ENCODE data around the gene PRODH2.

Gene PRODH2

GRCh38 chr19:35793381-35794165 is 19.1 kb downstream of the PRODH2 start:
- Histone ChIP-seq H3K4me1 (ENCODE audit: insufficient read depth, low read length) (no peaks in the 10 kb centered on the region), H3K9ac (ENCODE audit: low read depth, low read length) (no peak overlapping the region), H3K9me3 (ENCODE audit: control insufficient read depth, insufficient read depth, low read length) (no peaks in the 10 kb centered on the region), H3K36me3 (ENCODE audit: insufficient read depth, low read length) (no peaks in the 10 kb centered on the region)

GRCh38 chr19:35792888-35793287 is 19.8 kb downstream of the PRODH2 start:
- Histone ChIP-seq H3K9me3 (ENCODE audit: control insufficient read depth, insufficient read depth, low read length) (no peaks in the 10 kb centered on the region), H3K9ac (ENCODE audit: low read depth, low read length) (no peak overlapping the region), H3K36me3 (ENCODE audit: insufficient read depth, low read length) (no peaks in the 10 kb centered on the region), H3K4me1 (ENCODE audit: insufficient read depth, low read length) (no peaks in the 10 kb centered on the region)

GRCh38 chr19:35792312-35792711 is 20.3 kb downstream of the PRODH2 start:
- H3K9ac ChIP-seq (ENCODE audit: low read depth, low read length): no peak overlapping the region
- no peaks in the 10 kb centered on the region for H3K9me3 ChIP-seq (ENCODE audit: control insufficient read depth, insufficient read depth, low read length)
- no peaks in the 10 kb centered on the region for H3K36me3 ChIP-seq (ENCODE audit: insufficient read depth, low read length)
- H3K4me1 ChIP-seq (ENCODE audit: insufficient read depth, low read length): no peaks in the 10 kb centered on the region

- Histone ChIP-seq H3K36me3 (ENCODE audit: insufficient read depth, low read length) (no peaks in the 10 kb centered on the region), H3K4me1 (ENCODE audit: insufficient read depth, low read length) (no peaks in the 10 kb centered on the region), H3K9ac (ENCODE audit: low read depth, low read length) (no peak overlapping the region), H3K9me3 (ENCODE audit: control insufficient read depth, insufficient read depth, low read length) (no peaks in the 10 kb centered on the region)
These were observed 20.8 kb downstream of the PRODH2 start for GRCh38 chr19:35791814-35792279.

GRCh38 chr19:35790981-35791813 is 21.4 kb downstream of the PRODH2 start:
- no peaks in the 10 kb centered on the region for H3K4me1 ChIP-seq (ENCODE audit: insufficient read depth, low read length)
- H3K9ac ChIP-seq (ENCODE audit: low read depth, low read length): no peak overlapping the region
- no peaks in the 10 kb centered on the region for H3K36me3 ChIP-seq (ENCODE audit: insufficient read depth, low read length)
- H3K9me3 ChIP-seq (ENCODE audit: control insufficient read depth, insufficient read depth, low read length): no peaks in the 10 kb centered on the region

- Histone ChIP-seq H3K9me3 (ENCODE audit: control insufficient read depth, insufficient read depth, low read length) (no peaks in the 10 kb centered on the region), H3K9ac (ENCODE audit: low read depth, low read length) (no peak overlapping the region), H3K36me3 (ENCODE audit: insufficient read depth, low read length) (no peaks in the 10 kb centered on the region), H3K4me1 (ENCODE audit: insufficient read depth, low read length) (no peaks in the 10 kb centered on the region)
These were observed 22.4 kb downstream of the PRODH2 start for GRCh38 chr19:35789978-35790944.

GRCh38 chr19:35789195-35789977 is 23.3 kb downstream of the PRODH2 start:
- no peaks in the 10 kb centered on the region for H3K4me1 ChIP-seq (ENCODE audit: insufficient read depth, low read length)
- H3K36me3 ChIP-seq (ENCODE audit: insufficient read depth, low read length): no peaks in the 10 kb centered on the region
- H3K9ac ChIP-seq (ENCODE audit: low read depth, low read length): no peak overlapping the region
- no peaks in the 10 kb centered on the region for H3K9me3 ChIP-seq (ENCODE audit: control insufficient read depth, insufficient read depth, low read length)

GRCh38 chr19:35788205-35788960 is 24.3 kb downstream of the PRODH2 start:
- Histone ChIP-seq H3K36me3 (ENCODE audit: insufficient read depth, low read length) (no peaks in the 10 kb centered on the region), H3K9ac (ENCODE audit: low read depth, low read length) (no peak overlapping the region), H3K9me3 (ENCODE audit: control insufficient read depth, insufficient read depth, low read length) (no peaks in the 10 kb centered on the region), H3K4me1 (ENCODE audit: insufficient read depth, low read length) (0 out of 2 replicates have a peak, but pooled peaks cover under 1% of the 10 kb centered on the region)

GRCh38 chr19:35787227-35787799 is 25.3 kb downstream of the PRODH2 start:
- Histone ChIP-seq H3K9me3 (ENCODE audit: control insufficient read depth, insufficient read depth, low read length) (no peaks in the 10 kb centered on the region), H3K36me3 (ENCODE audit: insufficient read depth, low read length) (no peaks in the 10 kb centered on the region), H3K4me1 (ENCODE audit: insufficient read depth, low read length) (0 out of 2 replicates have a peak, but pooled peaks cover 5% of the 10 kb centered on the region), H3K9ac (ENCODE audit: low read depth, low read length) (no peak overlapping the region)

- Histone ChIP-seq H3K4me1 (ENCODE audit: insufficient read depth, low read length) (0 out of 2 replicates have a peak, but pooled peaks cover 9% of the 10 kb centered on the region), H3K9ac (ENCODE audit: low read depth, low read length) (no peak overlapping the region), H3K36me3 (ENCODE audit: insufficient read depth, low read length) (no peaks in the 10 kb centered on the region), H3K9me3 (ENCODE audit: control insufficient read depth, insufficient read depth, low read length) (no peaks in the 10 kb centered on the region)
These were observed 26.1 kb downstream of the PRODH2 start for GRCh38 chr19:35786299-35787160.

GRCh38 chr19:35785339-35785627 is 27.4 kb downstream of the PRODH2 start:
- H3K4me1 ChIP-seq (ENCODE audit: insufficient read depth, low read length): 0 out of 2 replicates have a peak, but pooled peaks cover 12% of the 10 kb centered on the region
- H3K9ac ChIP-seq (ENCODE audit: low read depth, low read length): peak overlapping the region; percentile 66
- H3K36me3 ChIP-seq (ENCODE audit: insufficient read depth, low read length): no peaks in the 10 kb centered on the region

More at GRCh38 chr19:35785339-35785627, 27.4 kb downstream of the PRODH2 start:
- no peaks in the 10 kb centered on the region for H3K9me3 ChIP-seq (ENCODE audit: control insufficient read depth, insufficient read depth, low read length)

Measured in ES-I3 (cell line).